NCI-H460 (cell line): ENCODE data around the gene KRTAP1-1. TPM values are rescaled to one million over a fixed set of nuclear protein-coding genes. Genes with fewer than 3 reads are reported as not detected.
"Not testable (repeated sequence)": the region's sequence is repeated elsewhere in the genome, so short reads cannot be mapped to it uniquely, and the experiment has no call there.

ENCODE experiments used
- DNase-seq: peaks from one replicate; pipeline ENCODE4 v3.0.0-alpha.2; 2016; ENCODE audit warnings: low read depth; ENCODE audit errors: extremely low read depth
- total RNA-seq: library from RNA; depleted of rRNA; stranded (reverse); fragments of >200 nt; shearing (Covaris generic); gene quantifications from 2 replicates; pipeline ENCODE4 v1.2.3, GENCODE V29; 2014

Gene KRTAP1-1
- total RNA-seq, 1 experiment from 2014 or later, result not detected

- DNase-seq, result no peak
Measured at GRCh38 chr17:41057547-41057946, 16.3 kb upstream of the KRTAP1-1 start.

GRCh38 chr17:41055130-41055529, 13.9 kb upstream of the KRTAP1-1 start, which contains the start of gene KRTAP2-2:
Gene KRTAP2-2 (minus strand): TSS chr17:41055230. CDS start chr17:41055211, 19 bp downstream.
- not testable (repeated sequence) for DNase-seq

GRCh38 chr17:41054556-41054955, 13.3 kb upstream of the KRTAP1-1 start:
- DNase-seq, result not testable (repeated sequence)

- no peak for DNase-seq
Measured at GRCh38 chr17:41054025-41054424, 12.8 kb upstream of the KRTAP1-1 start.

GRCh38 chr17:41052566-41052965, 11.3 kb upstream of the KRTAP1-1 start:
- no peak for DNase-seq

GRCh38 chr17:41049110-41049509, 7.9 kb upstream of the KRTAP1-1 start:
- DNase-seq, result no peak

- no peak for DNase-seq
Measured at GRCh38 chr17:41048441-41048840, 7.2 kb upstream of the KRTAP1-1 start.

GRCh38 chr17:41046735-41047465, 5.7 kb upstream of the KRTAP1-1 start, which contains the start of gene KRTAP2-1:
Gene KRTAP2-1 (minus strand): TSS chr17:41047316. CDS start chr17:41047267, 49 bp downstream.
- DNase-seq, result not testable (repeated sequence)

- no peak for DNase-seq
Measured at GRCh38 chr17:41042953-41043352, 1.7 kb upstream of the KRTAP1-1 start.

GRCh38 chr17:41037853-41038350, 3.3 kb downstream of the KRTAP1-1 start:
- no peak for DNase-seq

GRCh38 chr17:41034346-41034935, 6.8 kb downstream of the KRTAP1-1 start, which contains the start of gene KRTAP1-3:
Gene KRTAP1-3 (minus strand): TSS chr17:41034874. CDS start chr17:41034821, 53 bp downstream.
- DNase-seq, result not testable (repeated sequence)

GRCh38 chr17:41029633-41030245, 11.5 kb downstream of the KRTAP1-1 start, which contains the start of gene KRTAP1-4:
Gene KRTAP1-4 (minus strand): TSS chr17:41030195. CDS start chr17:41030078, 117 bp downstream.
- DNase-seq, result no peak

GRCh38 chr17:41026715-41027471, 14.4 kb downstream of the KRTAP1-1 start, which contains the start of gene KRTAP1-5:
Gene KRTAP1-5 (minus strand): TSS chr17:41027208. CDS start chr17:41027155, 53 bp downstream.
- DNase-seq, result no peak

GRCh38 chr17:41024697-41025096, 16.6 kb downstream of the KRTAP1-1 start:
- no peak for DNase-seq

- DNase-seq, result no peak
Measured at GRCh38 chr17:41020336-41020735, 20.9 kb downstream of the KRTAP1-1 start.

- no peak for DNase-seq
Measured at GRCh38 chr17:41019415-41019814, 21.8 kb downstream of the KRTAP1-1 start.

GRCh38 chr17:41018541-41018940, 22.7 kb downstream of the KRTAP1-1 start:
- DNase-seq, result no peak

GRCh38 chr17:41016578-41017215, 24.6 kb downstream of the KRTAP1-1 start:
- no peak for DNase-seq

- DNase-seq, result no peak
Measured at GRCh38 chr17:41015454-41015853, 25.8 kb downstream of the KRTAP1-1 start.

- no peak for DNase-seq
Measured at GRCh38 chr17:41013606-41014005, 27.6 kb downstream of the KRTAP1-1 start.
